WI38 (cell line): ENCODE results near the gene ST7L.

Source experiments
- H3K4me3 ChIP-seq: 2 replicates; pipeline ENCODE4 v1.5.1; 2011; ENCODE audit warnings: low read depth, mild to moderate bottlenecking, control low read depth, low read length
- CTCF ChIP-seq: IDR thresholded peaks from 2 replicates; pipeline ENCODE4 v1.5.1; 2012; ENCODE audit warnings: low read depth, mild to moderate bottlenecking, control low read depth, low read length

ST7L gene

DNA sequence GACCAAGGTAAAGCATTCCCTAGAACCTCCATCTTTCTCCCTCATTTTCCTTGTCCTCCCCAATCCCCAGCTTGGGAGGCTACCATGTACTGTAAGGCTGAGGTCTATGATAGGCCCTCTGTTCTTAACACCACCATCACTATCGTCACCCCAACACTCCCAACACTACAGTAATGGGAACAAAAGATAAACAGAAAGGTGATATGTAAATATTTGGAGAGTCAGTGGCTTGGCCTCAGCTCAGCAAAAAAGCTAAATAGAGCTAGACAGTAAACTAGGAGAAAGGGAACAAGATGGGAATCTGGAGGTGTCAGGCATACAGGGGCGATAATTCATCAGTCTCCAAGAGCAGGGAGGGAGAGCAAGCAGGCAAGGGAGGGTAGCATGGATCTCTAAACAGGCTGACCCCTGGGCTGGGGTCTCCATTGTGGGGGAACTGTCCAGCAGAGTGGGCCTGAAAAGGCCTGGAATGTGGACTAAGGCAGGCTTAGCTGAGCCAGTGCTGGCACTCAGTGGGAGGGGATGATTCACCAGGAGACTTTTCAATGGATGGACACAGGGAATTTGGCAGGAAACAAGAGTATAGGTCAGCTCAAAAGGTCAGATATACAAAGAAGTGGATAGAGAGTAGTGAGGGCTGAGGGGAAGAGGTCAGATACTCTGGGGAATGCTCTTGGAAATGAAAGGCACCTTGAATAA, 103.5 kb downstream of the ST7L start:
- TF ChIP-seq CTCF = no peak

GRCh38 chr1:112514901-112515300, 104.0 kb downstream of the ST7L start:
- H3K4me3 ChIP-seq = no peak overlapping the region
- no peak for TF ChIP-seq CTCF

More for the DNA sequence above, 103.5 kb downstream of the ST7L start:
- no peak overlapping the region for H3K4me3 ChIP-seq

- TF ChIP-seq CTCF = no peak
- no peak overlapping the region for H3K4me3 ChIP-seq
Observed at GRCh38 chr1:112513112-112513870, 105.7 kb downstream of the ST7L start.

DNA sequence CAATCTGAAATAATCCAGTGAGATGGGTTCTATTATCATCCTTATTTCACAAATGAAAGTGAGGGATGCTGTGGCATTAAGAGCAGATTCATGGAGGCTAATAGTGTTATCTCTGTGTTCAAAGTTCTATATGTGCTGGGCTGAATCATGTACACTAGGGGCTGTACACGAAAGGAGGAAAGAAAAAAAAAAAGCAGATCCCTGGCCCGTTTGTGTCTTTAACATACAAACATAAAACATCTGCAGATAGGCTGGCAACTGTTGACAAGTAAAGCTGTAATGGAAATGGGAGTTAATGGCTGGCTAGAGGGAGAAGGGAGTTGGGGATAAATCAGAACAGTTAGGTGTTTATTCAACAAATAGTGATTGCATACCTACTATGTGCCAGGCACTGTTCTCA, 107.0 kb downstream of the ST7L start:
- no peak overlapping the region for H3K4me3 ChIP-seq
- TF ChIP-seq CTCF = no peak

- TF ChIP-seq CTCF = no peak
- no peak overlapping the region for H3K4me3 ChIP-seq
Observed at GRCh38 chr1:112510340-112510739, 108.6 kb downstream of the ST7L start.

- H3K4me3 ChIP-seq = no peak overlapping the region
- no peak for TF ChIP-seq CTCF
Observed at GRCh38 chr1:112509660-112510178, 109.2 kb downstream of the ST7L start.
